ENCODE results near the gene TPD52L1. TPM values are rescaled to one million over a fixed set of nuclear protein-coding genes. Genes with fewer than 3 reads are reported as not detected.

TPD52L1 gene
- total and polyA plus RNA-seq, 2 experiments from 2014 or later: 171 to 182 TPM

GRCh38 chr6:125193208-125193607 is 39.6 kb downstream of the TPD52L1 start:
- no peaks in the 10 kb centered on the region for H3K9me2 ChIP-seq (replicated peaks; ENCODE audit: insufficient read depth)
- H2AFZ ChIP-seq: no peak overlapping the region

GRCh38 chr6:125194941-125195340 is 41.4 kb downstream of the TPD52L1 start:
- Histone ChIP-seq H3K4me2 (no peak overlapping the region), H3K79me2 (no peaks in the 10 kb centered on the region), H3K27ac (peak overlapping the region; percentile 6), H3K27me3 (no peaks in the 10 kb centered on the region), H3K4me1 (ENCODE audit: insufficient read depth) (peaks cover 13% of the 10 kb centered on the region), H2AFZ (no peak overlapping the region), H4K20me1 (ENCODE audit: insufficient read depth, poor library complexity, severe bottlenecking) (no peaks in the 10 kb centered on the region), H3K9me3 (ENCODE audit: low read depth) (no peaks in the 10 kb centered on the region), H3K4me3 (no peak overlapping the region), H3K9me2 (replicated peaks; ENCODE audit: insufficient read depth) (no peaks in the 10 kb centered on the region), H3K36me3 (replicated peaks; ENCODE audit: insufficient read depth, low read depth) (no peaks in the 10 kb centered on the region)
- TF ChIP-seq EZH2phosphoT487 (IDR thresholded peaks at IDR 0.05; ENCODE audit: low read depth, severe bottlenecking, unreplicated experiment) (no peak), CTCF (IDR thresholded peaks at IDR 0.05; ENCODE audit: poor library complexity) (no peak), EZH2 (IDR thresholded peaks at IDR 0.05; ENCODE audit: borderline replicate concordance) (no peak)
- DNase-seq (ENCODE audit: low spot score): no peak

More at GRCh38 chr6:125193208-125193607, 39.6 kb downstream of the TPD52L1 start:
- Histone ChIP-seq H3K4me1 (ENCODE audit: insufficient read depth) (peaks cover 11% of the 10 kb centered on the region), H3K4me2 (no peak overlapping the region), H3K9me3 (ENCODE audit: low read depth) (no peaks in the 10 kb centered on the region), H3K4me3 (no peak overlapping the region), H3K79me2 (no peaks in the 10 kb centered on the region), H4K20me1 (ENCODE audit: insufficient read depth, poor library complexity, severe bottlenecking) (no peaks in the 10 kb centered on the region), H3K27ac (no peak overlapping the region), H3K27me3 (no peaks in the 10 kb centered on the region), H3K36me3 (replicated peaks; ENCODE audit: insufficient read depth, low read depth) (no peaks in the 10 kb centered on the region)
- no peak for DNase-seq (ENCODE audit: low spot score)
- TF ChIP-seq CTCF (IDR thresholded peaks at IDR 0.05; ENCODE audit: poor library complexity) (no peak), EZH2phosphoT487 (IDR thresholded peaks at IDR 0.05; ENCODE audit: low read depth, severe bottlenecking, unreplicated experiment) (no peak), EZH2 (IDR thresholded peaks at IDR 0.05; ENCODE audit: borderline replicate concordance) (no peak)
- WGBS (ENCODE audit: low lambda C conversion rate, missing lambda C conversion rate): 97% methylated on average over 2 of the region's 2 CpGs

GRCh38 chr6:125195526-125195925 is 42.0 kb downstream of the TPD52L1 start:
- Histone ChIP-seq H3K4me3 (no peak overlapping the region), H3K79me2 (no peaks in the 10 kb centered on the region), H3K27me3 (no peaks in the 10 kb centered on the region), H3K9me2 (replicated peaks; ENCODE audit: insufficient read depth) (no peaks in the 10 kb centered on the region), H3K27ac (no peak overlapping the region), H4K20me1 (ENCODE audit: insufficient read depth, poor library complexity, severe bottlenecking) (no peaks in the 10 kb centered on the region), H2AFZ (no peak overlapping the region), H3K4me2 (no peak overlapping the region), H3K36me3 (replicated peaks; ENCODE audit: insufficient read depth, low read depth) (no peaks in the 10 kb centered on the region), H3K4me1 (ENCODE audit: insufficient read depth) (peaks cover 13% of the 10 kb centered on the region), H3K9me3 (ENCODE audit: low read depth) (no peaks in the 10 kb centered on the region)
- WGBS (ENCODE audit: low lambda C conversion rate, missing lambda C conversion rate): 92% methylated on average over 3 of the region's 3 CpGs
- TF ChIP-seq EZH2phosphoT487 (IDR thresholded peaks at IDR 0.05; ENCODE audit: low read depth, severe bottlenecking, unreplicated experiment): no peak
- TF ChIP-seq EZH2 (IDR thresholded peaks at IDR 0.05; ENCODE audit: borderline replicate concordance): no peak
- TF ChIP-seq CTCF (IDR thresholded peaks at IDR 0.05; ENCODE audit: poor library complexity): no peak
- DNase-seq (ENCODE audit: low spot score): no peak

DNA sequence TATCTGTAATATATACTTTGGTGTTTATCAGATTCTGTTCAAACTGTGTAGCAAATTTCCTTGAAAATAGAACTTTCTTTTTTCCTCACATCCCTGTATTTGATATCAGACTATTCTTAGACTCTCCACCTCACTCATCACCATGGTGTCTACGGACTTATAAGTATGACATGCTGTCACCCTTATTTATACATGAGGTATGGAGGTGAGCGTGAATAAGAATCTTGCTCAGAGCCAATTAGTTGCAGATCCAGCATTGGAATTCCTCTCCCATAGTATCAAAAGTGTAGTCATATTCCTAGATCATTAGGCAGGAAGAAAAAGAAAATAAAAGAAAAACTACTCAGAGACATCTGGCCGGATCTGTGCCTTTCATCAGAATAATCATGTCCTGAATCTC is 43.0 kb downstream of the TPD52L1 start:
- DNase-seq (ENCODE audit: low spot score): no peak
- peaks cover 19% of the 10 kb centered on the region for H3K4me1 ChIP-seq (ENCODE audit: insufficient read depth)

More for the DNA sequence above, 43.0 kb downstream of the TPD52L1 start:
- no peaks in the 10 kb centered on the region for H3K27me3 ChIP-seq
- 81% methylated on average over 3 of the region's 3 CpGs for WGBS (ENCODE audit: low lambda C conversion rate, missing lambda C conversion rate)
- no peaks in the 10 kb centered on the region for H3K36me3 ChIP-seq (replicated peaks; ENCODE audit: insufficient read depth, low read depth)
- H3K79me2 ChIP-seq: no peaks in the 10 kb centered on the region
- no peaks in the 10 kb centered on the region for H3K9me2 ChIP-seq (replicated peaks; ENCODE audit: insufficient read depth)
- H4K20me1 ChIP-seq (ENCODE audit: insufficient read depth, poor library complexity, severe bottlenecking): no peaks in the 10 kb centered on the region
- no peak overlapping the region for H3K4me3 ChIP-seq
- H2AFZ ChIP-seq: no peak overlapping the region
- TF ChIP-seq EZH2phosphoT487 (IDR thresholded peaks at IDR 0.05; ENCODE audit: low read depth, severe bottlenecking, unreplicated experiment) (no peak), EZH2 (IDR thresholded peaks at IDR 0.05; ENCODE audit: borderline replicate concordance) (no peak)
- no peaks in the 10 kb centered on the region for H3K9me3 ChIP-seq (ENCODE audit: low read depth)
- no peak overlapping the region for H3K4me2 ChIP-seq
- H3K27ac ChIP-seq: peak overlapping the region; percentile 71

Measured in hepatocyte (in vitro differentiated cells).